ENCODE measurements around the gene PCNX2.

GRCh38 chr1:233012021-233012420 is 283.5 kb downstream of the PCNX2 start:
- TF ChIP-seq, protein P1, sequence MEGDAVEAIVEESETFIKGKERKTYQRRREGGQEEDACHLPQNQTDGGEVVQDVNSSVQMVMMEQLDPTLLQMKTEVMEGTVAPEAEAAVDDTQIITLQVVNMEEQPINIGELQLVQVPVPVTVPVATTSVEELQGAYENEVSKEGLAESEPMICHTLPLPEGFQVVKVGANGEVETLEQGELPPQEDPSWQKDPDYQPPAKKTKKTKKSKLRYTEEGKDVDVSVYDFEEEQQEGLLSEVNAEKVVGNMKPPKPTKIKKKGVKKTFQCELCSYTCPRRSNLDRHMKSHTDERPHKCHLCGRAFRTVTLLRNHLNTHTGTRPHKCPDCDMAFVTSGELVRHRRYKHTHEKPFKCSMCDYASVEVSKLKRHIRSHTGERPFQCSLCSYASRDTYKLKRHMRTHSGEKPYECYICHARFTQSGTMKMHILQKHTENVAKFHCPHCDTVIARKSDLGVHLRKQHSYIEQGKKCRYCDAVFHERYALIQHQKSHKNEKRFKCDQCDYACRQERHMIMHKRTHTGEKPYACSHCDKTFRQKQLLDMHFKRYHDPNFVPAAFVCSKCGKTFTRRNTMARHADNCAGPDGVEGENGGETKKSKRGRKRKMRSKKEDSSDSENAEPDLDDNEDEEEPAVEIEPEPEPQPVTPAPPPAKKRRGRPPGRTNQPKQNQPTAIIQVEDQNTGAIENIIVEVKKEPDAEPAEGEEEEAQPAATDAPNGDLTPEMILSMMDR (IDR thresholded peaks at IDR 0.05) = no peak
- TF ChIP-seq EZH2 (IDR thresholded peaks at IDR 0.05; ENCODE audit: borderline replicate concordance, insufficient read depth, low read depth, low read length, poor library complexity, severe bottlenecking) = no peak

Measured in B cell (primary cell).